DND-41 (cell line): ENCODE results near the gene SLC26A11.
"Not testable (repeated sequence)": the region's sequence is repeated elsewhere in the genome, so short reads cannot be mapped to it uniquely, and the experiment has no call there.

Experiments used
- ATAC-seq: fragments of 200-7000 bp; cut with Tn5 transposase; 3 replicates; pipeline ENCODE4 v1.9.1; 2021; ENCODE audit warnings: low read depth; ENCODE audit not compliant: insufficient read depth
- DNase-seq: peaks from one replicate; pipeline ENCODE4 v3.0.0-alpha.2; 2020
- H2AFZ ChIP-seq: 2 replicates; pipeline ENCODE4 v1.6.0; 2012; ENCODE audit warnings: low read depth, low read length
- H3K27ac ChIP-seq: 2 replicates; pipeline ENCODE4 v1.5.1; 2012; ENCODE audit warnings: low read length, inconsistent platforms
- H3K27me3 ChIP-seq: fragments of 200-600 bp; sonication (generic); 2 replicates; pipeline ENCODE4 v1.6.0; 2012; ENCODE audit warnings: low read length, mild to moderate bottlenecking, inconsistent platforms; ENCODE audit not compliant: insufficient read depth, poor library complexity
- H3K36me3 ChIP-seq: 2 replicates; pipeline ENCODE4 v1.5.1; 2012; ENCODE audit warnings: low read length, inconsistent platforms; ENCODE audit not compliant: insufficient read depth
- H3K4me1 ChIP-seq: 2 replicates; pipeline ENCODE4 v1.5.1; 2012; ENCODE audit warnings: mild to moderate bottlenecking, low read length; ENCODE audit not compliant: insufficient read depth
- H3K4me2 ChIP-seq: 2 replicates; pipeline ENCODE4 v1.6.0; 2012; ENCODE audit warnings: mild to moderate bottlenecking, moderate library complexity, low read length, inconsistent platforms; ENCODE audit not compliant: insufficient read depth
- H3K4me3 ChIP-seq, 2 experiments: fragments of 200-600 bp in 1 of 2; shearing (Covaris generic) in 1 of 2; 2 replicates each; pipeline ENCODE4 v1.5.1; 2012 to 2016; ENCODE audit warnings: inconsistent platforms in 2 of 2, low read length in 2 of 2, mild to moderate bottlenecking in 2 of 2, low read depth in 1 of 2, moderate library complexity in 1 of 2
- H3K79me2 ChIP-seq: 2 replicates; pipeline ENCODE4 v1.6.0; 2012; ENCODE audit warnings: low read length, inconsistent platforms; ENCODE audit not compliant: insufficient read depth
- H3K9ac ChIP-seq: 2 replicates; pipeline ENCODE4 v1.6.0; 2012; ENCODE audit warnings: low read depth, mild to moderate bottlenecking, inconsistent platforms, low read length, moderate library complexity
- H3K9me3 ChIP-seq: 2 replicates; pipeline ENCODE4 v1.5.1; 2012; ENCODE audit warnings: low read length, moderate library complexity, mild to moderate bottlenecking, inconsistent platforms; ENCODE audit not compliant: insufficient read depth, severe bottlenecking
- H4K20me1 ChIP-seq: 2 replicates; pipeline ENCODE4 v1.6.0; 2012; ENCODE audit warnings: low read length; ENCODE audit not compliant: insufficient read depth
- CTCF ChIP-seq: IDR thresholded peaks from 2 replicates; pipeline ENCODE4 v1.5.1; 2012; ENCODE audit warnings: borderline replicate concordance, low read length, moderate library complexity, mild to moderate bottlenecking; ENCODE audit not compliant: poor library complexity, severe bottlenecking; ENCODE audit errors: extremely low read depth
- EZH2 ChIP-seq: IDR thresholded peaks from 3 replicates; pipeline ENCODE4 v1.6.1; 2012; ENCODE audit warnings: borderline replicate concordance, low read depth, mild to moderate bottlenecking, moderate library complexity, low read length, inconsistent platforms; ENCODE audit not compliant: severe bottlenecking

Gene SLC26A11

DNA sequence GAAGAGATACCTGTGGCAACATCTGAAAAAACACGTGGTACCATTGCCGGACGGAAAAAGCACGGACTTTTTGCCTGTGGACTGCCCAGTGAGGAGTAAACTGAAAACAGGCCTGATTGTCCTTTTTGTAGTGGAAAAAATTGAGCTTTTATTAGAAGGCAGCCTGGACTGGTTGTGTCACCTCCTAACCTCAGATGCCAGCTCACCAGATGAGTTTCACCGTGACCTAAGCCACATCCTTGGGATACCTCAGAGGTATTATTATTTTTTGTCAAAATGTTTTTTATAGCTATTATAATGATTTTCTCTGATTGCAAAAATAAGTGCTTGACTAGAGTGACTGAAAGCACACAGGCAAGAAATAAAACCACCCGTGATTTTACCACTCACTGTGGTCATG is 75.3 kb downstream of the SLC26A11 start:
- H3K4me2 ChIP-seq: no peak overlapping the region
- TF ChIP-seq CTCF (no peak), EZH2 (no peak)
- H3K27ac ChIP-seq: no peak overlapping the region
- H4K20me1 ChIP-seq: peaks cover 5% of the 10 kb centered on the region; the same call in 1 of the 2 replicates
- peaks cover 88% of the 10 kb centered on the region for H3K36me3 ChIP-seq
- no peaks in the 10 kb centered on the region for H3K9me3 ChIP-seq
- H3K79me2 ChIP-seq: no peaks in the 10 kb centered on the region
- DNase-seq (no peak), ATAC-seq (no peak)
- no peaks in the 10 kb centered on the region for H3K4me1 ChIP-seq
- H2AFZ ChIP-seq: no peak overlapping the region
- no peaks in the 10 kb centered on the region for H3K27me3 ChIP-seq
- H3K9ac ChIP-seq: no peak overlapping the region
- no peak overlapping the region for H3K4me3 ChIP-seq

- Histone ChIP-seq H3K27ac (no peak overlapping the region), H3K79me2 (no peaks in the 10 kb centered on the region), H3K4me3 (no peak overlapping the region), H3K36me3 (peaks cover 89% of the 10 kb centered on the region), H3K4me2 (no peak overlapping the region), H3K9ac (no peak overlapping the region), H3K9me3 (no peaks in the 10 kb centered on the region), H3K4me1 (no peaks in the 10 kb centered on the region), H2AFZ (no peak overlapping the region), H3K27me3 (no peaks in the 10 kb centered on the region), H4K20me1 (peaks cover 5% of the 10 kb centered on the region; the same call in 1 of the 2 replicates)
- DNase-seq (no peak), ATAC-seq (no peak)
- TF ChIP-seq EZH2 (no peak), CTCF (no peak)
Measured at GRCh38 chr17:80296221-80296620, 76.0 kb downstream of the SLC26A11 start.

DNA sequence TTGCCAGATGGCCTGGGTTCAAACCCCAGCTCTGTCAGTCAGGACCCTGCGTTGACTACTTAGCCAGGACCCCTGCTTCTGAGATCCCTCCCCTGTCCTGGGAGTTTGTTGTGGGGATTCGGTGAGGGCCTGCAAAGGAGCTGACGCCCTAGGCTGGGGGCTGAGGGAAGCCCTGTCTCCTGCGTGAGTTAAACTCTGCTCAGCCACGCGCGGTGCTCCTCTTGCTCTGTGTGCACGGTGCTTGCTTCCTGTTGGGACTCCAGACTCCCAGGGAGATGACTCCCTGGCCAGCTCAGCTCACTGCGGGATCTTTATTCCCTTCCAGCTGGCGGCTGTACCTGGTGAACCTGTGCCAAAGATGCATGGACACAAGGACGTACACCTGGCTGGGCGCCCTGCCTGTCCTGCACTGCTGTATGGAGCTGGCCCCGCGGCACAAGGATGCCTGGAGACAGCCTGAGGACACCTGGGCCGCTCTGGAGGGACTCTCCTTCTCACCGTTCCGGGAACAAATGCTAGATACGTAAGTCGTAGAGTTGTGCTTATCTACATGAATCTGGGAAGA is 77.9 kb downstream of the SLC26A11 start:
- Histone ChIP-seq H3K27me3 (no peaks in the 10 kb centered on the region), H3K79me2 (no peaks in the 10 kb centered on the region), H4K20me1 (peaks cover 5% of the 10 kb centered on the region; the same call in 1 of the 2 replicates), H2AFZ (no peak overlapping the region), H3K9me3 (peaks cover 9% of the 10 kb centered on the region), H3K27ac (no peak overlapping the region), H3K4me3 (no peak overlapping the region), H3K4me1 (no peaks in the 10 kb centered on the region), H3K4me2 (no peak overlapping the region), H3K9ac (no peak overlapping the region), H3K36me3 (peaks cover 90% of the 10 kb centered on the region)
- ATAC-seq (no peak), DNase-seq (no peak)
- TF ChIP-seq CTCF (no peak), EZH2 (no peak)

DNA sequence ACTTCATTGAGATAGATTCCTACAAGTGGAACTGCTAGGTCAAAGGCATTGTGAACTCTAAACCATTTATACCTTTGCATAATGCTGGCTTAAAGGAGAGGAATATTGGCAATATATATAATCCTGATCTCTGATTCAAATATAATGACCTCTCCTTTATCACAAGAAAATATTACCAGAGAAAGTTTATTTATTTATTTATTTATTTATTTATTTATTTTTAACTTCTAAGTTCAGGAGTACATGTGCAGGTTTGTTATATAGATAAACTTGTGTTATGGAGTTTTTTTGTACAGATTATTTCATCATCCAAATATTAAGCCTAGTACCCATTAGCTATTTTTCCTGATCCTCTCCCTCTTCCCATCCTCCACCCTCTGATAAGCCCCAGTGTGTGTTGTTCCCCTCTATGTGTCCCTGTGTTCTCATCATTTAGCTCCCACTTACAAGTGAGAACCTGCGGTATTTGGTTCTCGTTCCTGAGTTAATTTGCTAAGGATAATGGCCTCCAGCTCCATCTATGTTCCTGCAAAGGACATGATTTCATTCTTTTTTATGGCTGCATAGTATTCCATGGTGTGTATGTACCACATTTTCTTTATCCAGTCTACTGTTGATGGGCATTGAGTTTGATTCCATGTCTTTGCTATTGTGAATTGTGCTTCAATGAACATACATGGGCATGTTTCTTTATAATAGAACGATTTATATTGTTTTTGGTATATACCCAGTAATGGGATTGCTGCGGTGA is 79.3 kb downstream of the SLC26A11 start:
- peaks cover 94% of the 10 kb centered on the region for H3K36me3 ChIP-seq
- H3K27ac ChIP-seq, H3K4me1 ChIP-seq: not testable (repeated sequence)

GRCh38 chr17:80300756-80301155 is 80.5 kb downstream of the SLC26A11 start:
- not testable (repeated sequence) for H3K4me1 ChIP-seq, ATAC-seq, H2AFZ ChIP-seq, H3K79me2 ChIP-seq, DNase-seq, H3K9ac ChIP-seq, H3K27me3 ChIP-seq, H3K4me3 ChIP-seq, H4K20me1 ChIP-seq, H3K4me2 ChIP-seq, H3K27ac ChIP-seq
- Histone ChIP-seq H3K36me3 (peaks cover 89% of the 10 kb centered on the region), H3K9me3 (peaks cover 15% of the 10 kb centered on the region)

More for the DNA sequence above, 79.3 kb downstream of the SLC26A11 start:
- DNase-seq, ATAC-seq, H3K4me3 ChIP-seq, H3K27me3 ChIP-seq, H3K9ac ChIP-seq, H2AFZ ChIP-seq, H3K4me2 ChIP-seq, H4K20me1 ChIP-seq, H3K79me2 ChIP-seq: not testable (repeated sequence)
- H3K9me3 ChIP-seq: peaks cover 15% of the 10 kb centered on the region
